GM23248 (cell line): ENCODE measurements around the gene KCNMA1.

Experiments
- EZH2 ChIP-seq: fragments of 200-600 bp; sonication (generic); IDR thresholded peaks from 2 replicates; pipeline ENCODE4 v1.6.1; 2018; ENCODE audit warnings: antibody characterized with exemption, mild to moderate bottlenecking; ENCODE audit not compliant: insufficient read depth, poor library complexity, severe bottlenecking
- EZH2phosphoT487 ChIP-seq: fragments of 200-600 bp; sonication (generic); IDR thresholded peaks from 2 replicates; pipeline ENCODE4 v1.6.1; 2018; ENCODE audit warnings: antibody characterized with exemption, moderate library complexity, mild to moderate bottlenecking, low read depth; ENCODE audit not compliant: insufficient read depth

- TF ChIP-seq EZH2phosphoT487 (no peak), EZH2 (no peak)
Observed at GRCh38 chr10:76922666-76923065, 714.9 kb downstream of the KCNMA1 start.
